ENCODE results near the gene COL5A1. TPM values are rescaled to one million over a fixed set of nuclear protein-coding genes. Genes with fewer than 3 reads are reported as not detected.

Gene COL5A1
- total RNA-seq, 1 experiment from 2014 or later: 9.5 TPM

DNA sequence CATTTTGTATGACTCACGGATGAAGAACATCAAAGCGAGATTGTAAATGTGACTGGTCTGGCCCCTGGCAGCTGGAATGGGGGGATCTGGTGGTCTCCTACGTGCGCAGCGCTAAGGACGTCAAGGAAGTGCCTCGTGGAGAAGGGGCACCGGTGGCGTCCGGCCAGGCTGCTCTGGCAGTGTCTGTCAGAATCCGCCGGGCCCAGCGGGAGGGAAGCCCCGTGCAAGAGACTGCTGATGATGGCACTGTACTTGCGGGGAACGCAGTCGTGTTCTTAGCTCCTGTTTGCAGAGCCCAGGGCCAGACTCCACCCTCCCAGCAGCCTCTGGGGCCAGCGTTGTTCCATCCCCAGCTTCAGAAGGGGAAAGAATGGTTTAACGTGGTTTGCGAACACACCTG is 75.5 kb downstream of the COL5A1 start:
- H3K14ac ChIP-seq (ENCODE audit: insufficient read depth, low read length): no peak overlapping the region
- no peak overlapping the region for H3K4ac ChIP-seq (ENCODE audit: low read depth, low read length)
- H2BK15ac ChIP-seq (ENCODE audit: low read depth, low read length): no peak overlapping the region
- Mint-ChIP-seq H3K9me3 (peaks cover 19 to 22% of the 10 kb centered on the region in 2 experiments), H3K27ac (no peak overlapping the region), H3K4me1 (no peaks in the 10 kb centered on the region), H3K4me3 (no peak overlapping the region), H3K36me3 (ENCODE audit: insufficient read depth in 1 of 3, low read depth in 3 of 3) (peaks cover 12 to 18% (median 13%) of the 10 kb centered on the region in 3 experiments), H3K27me3 (ENCODE audit: low read depth) (no peaks in the 10 kb centered on the region; the same call in none of the 2 replicates)
- H3K56ac ChIP-seq (ENCODE audit: insufficient read length, low read depth, low read length): no peak overlapping the region
- H2BK5ac ChIP-seq (ENCODE audit: insufficient read length, low read length): no peak overlapping the region
- H2BK20ac ChIP-seq (ENCODE audit: low read depth, low read length, poor library complexity, severe bottlenecking): no peak overlapping the region
- H4K20me1 ChIP-seq (ENCODE audit: control insufficient read depth, insufficient read depth, insufficient read length): no peaks in the 10 kb centered on the region
- no peak overlapping the region for H3K18ac ChIP-seq (ENCODE audit: insufficient read length, low read depth, low read length)
- no peak overlapping the region for H3K4me2 ChIP-seq (ENCODE audit: insufficient read depth, insufficient read length, low read length)
- H4K8ac ChIP-seq (replicated peaks; ENCODE audit: insufficient read length, low read depth, low read length): no peak overlapping the region
- H3T11ph ChIP-seq (ENCODE audit: low read length): no peak overlapping the region
- no peak overlapping the region for H2BK12ac ChIP-seq (ENCODE audit: insufficient read length, low read depth, low read length)
- H2AFZ ChIP-seq (ENCODE audit: low read length): no peak overlapping the region
- H2AK5ac ChIP-seq (ENCODE audit: insufficient read length, low read length): no peak overlapping the region
- no CpG with 5 or more reads among the region's 20 CpGs for WGBS (ENCODE audit: extremely low coverage, insufficient read length, low lambda C conversion rate)
- no peaks in the 10 kb centered on the region for H3K79me2 ChIP-seq (ENCODE audit: insufficient read depth, low read length)
- DNase-seq: no peak
- no peaks in the 10 kb centered on the region for H3K4me1 ChIP-seq (ENCODE audit: insufficient read depth, low read length)
- no peaks in the 10 kb centered on the region for H3K9me3 ChIP-seq (ENCODE audit: control insufficient read depth, low read depth, low read length)
- H4K5ac ChIP-seq (ENCODE audit: insufficient read length, low read depth, low read length): no peak overlapping the region
- no peak overlapping the region for H3K23ac ChIP-seq (ENCODE audit: insufficient read length, low read depth, low read length)
- TF ChIP-seq, protein P1, sequence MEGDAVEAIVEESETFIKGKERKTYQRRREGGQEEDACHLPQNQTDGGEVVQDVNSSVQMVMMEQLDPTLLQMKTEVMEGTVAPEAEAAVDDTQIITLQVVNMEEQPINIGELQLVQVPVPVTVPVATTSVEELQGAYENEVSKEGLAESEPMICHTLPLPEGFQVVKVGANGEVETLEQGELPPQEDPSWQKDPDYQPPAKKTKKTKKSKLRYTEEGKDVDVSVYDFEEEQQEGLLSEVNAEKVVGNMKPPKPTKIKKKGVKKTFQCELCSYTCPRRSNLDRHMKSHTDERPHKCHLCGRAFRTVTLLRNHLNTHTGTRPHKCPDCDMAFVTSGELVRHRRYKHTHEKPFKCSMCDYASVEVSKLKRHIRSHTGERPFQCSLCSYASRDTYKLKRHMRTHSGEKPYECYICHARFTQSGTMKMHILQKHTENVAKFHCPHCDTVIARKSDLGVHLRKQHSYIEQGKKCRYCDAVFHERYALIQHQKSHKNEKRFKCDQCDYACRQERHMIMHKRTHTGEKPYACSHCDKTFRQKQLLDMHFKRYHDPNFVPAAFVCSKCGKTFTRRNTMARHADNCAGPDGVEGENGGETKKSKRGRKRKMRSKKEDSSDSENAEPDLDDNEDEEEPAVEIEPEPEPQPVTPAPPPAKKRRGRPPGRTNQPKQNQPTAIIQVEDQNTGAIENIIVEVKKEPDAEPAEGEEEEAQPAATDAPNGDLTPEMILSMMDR (conservative IDR thresholded peaks at IDR 0.05): no peak
- H3K23me2 ChIP-seq (ENCODE audit: insufficient read length, low read depth, low read length, poor library complexity, severe bottlenecking): no peaks in the 10 kb centered on the region
- no peak overlapping the region for H3K9ac ChIP-seq (ENCODE audit: extremely low read depth, insufficient read length, low read length)
- no peaks in the 10 kb centered on the region for H3K79me1 ChIP-seq (ENCODE audit: insufficient read depth, low read depth, low read length, poor library complexity, severe bottlenecking)
- no peaks in the 10 kb centered on the region for H3K27me3 ChIP-seq (ENCODE audit: insufficient read depth, low read length)
- H3K27ac ChIP-seq (ENCODE audit: insufficient read length, low read depth, low read length): no peak overlapping the region
- H4K91ac ChIP-seq (ENCODE audit: insufficient read length, low read depth, low read length): no peak overlapping the region
- no peak overlapping the region for H2BK120ac ChIP-seq (ENCODE audit: low read depth, low read length, poor library complexity, severe bottlenecking)
